MG63 (cell line): ENCODE measurements around the gene GPR84. TPM values are rescaled to one million over a fixed set of nuclear protein-coding genes. Genes with fewer than 3 reads are reported as not detected.
"Not testable (repeated sequence)": the region's sequence is repeated elsewhere in the genome, so short reads cannot be mapped to it uniquely, and the experiment has no call there.

ENCODE experiments used
- DNase-seq: peaks from one replicate; pipeline ENCODE4 v3.0.0-alpha.2; 2020
- H3K27me3 ChIP-seq: fragments of 250-450 bp; sonication (Bioruptor Pico); 2 replicates; pipeline ENCODE4 v1.5.1; 2020; ENCODE audit warnings: mild to moderate bottlenecking, moderate library complexity
- H3K36me3 ChIP-seq: fragments of 250-450 bp; sonication (Bioruptor Pico); 2 replicates; pipeline ENCODE4 v1.5.1; 2020; ENCODE audit warnings: mild to moderate bottlenecking, moderate library complexity
- H3K4me3 ChIP-seq: fragments of 250-450 bp; sonication (Bioruptor Pico); 2 replicates; pipeline ENCODE4 v1.5.1; 2020; ENCODE audit warnings: mild to moderate bottlenecking, moderate library complexity
- H3K9me3 ChIP-seq: fragments of 250-450 bp; sonication (Bioruptor Pico); 2 replicates; pipeline ENCODE4 v1.5.1; 2020; ENCODE audit warnings: mild to moderate bottlenecking, moderate library complexity
- total RNA-seq: library from RNA; depleted of rRNA; stranded (reverse); fragments of >200 nt; shearing (Covaris generic); gene quantifications from 2 replicates; pipeline ENCODE4 v1.2.3, GENCODE V29; 2014; ENCODE audit warnings: low replicate concordance

Gene GPR84
- total RNA-seq, 1 experiment from 2014 or later: not detected

DNA sequence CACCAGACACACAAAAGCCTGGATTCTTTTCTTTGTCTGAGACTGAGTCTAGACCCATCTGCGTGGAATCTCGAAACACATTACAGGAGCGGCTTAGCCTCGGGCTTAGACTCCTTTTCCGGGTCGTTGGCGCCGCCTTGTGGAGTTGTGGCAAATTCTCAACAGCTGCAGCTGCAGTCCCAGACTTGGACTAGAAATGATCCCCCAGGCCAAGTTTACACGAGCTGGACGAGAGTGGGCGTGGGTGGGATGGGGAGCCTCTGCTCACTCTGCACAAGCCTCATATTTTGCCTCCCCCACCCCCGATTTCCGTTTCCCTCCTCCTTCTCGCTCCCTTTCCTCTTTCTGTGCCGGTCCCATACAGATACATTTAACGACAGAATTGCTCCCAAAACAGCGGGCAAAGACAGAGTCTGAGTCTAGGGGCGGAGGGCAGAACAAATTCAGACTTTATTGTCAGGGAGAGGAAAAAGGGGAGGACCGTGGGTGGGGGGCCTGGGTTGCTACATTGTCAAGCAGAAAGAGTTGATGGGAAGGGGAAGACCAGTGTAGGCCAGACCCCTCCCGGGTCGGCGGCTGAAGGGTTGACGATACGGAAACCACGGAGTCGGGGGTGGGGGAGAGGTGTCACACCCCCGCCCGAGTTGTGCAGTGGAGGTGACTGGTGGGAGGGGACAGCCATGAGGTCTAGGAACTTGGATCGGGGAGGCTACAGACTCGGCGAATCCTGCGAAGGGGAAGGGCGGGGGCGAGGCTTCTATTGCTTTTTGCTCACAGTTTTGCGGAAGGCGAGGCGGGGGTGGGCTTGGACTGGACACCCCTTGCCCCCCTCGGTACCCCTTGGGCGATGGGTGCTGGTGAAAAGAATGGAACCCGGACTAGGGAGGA, 4.7 kb upstream of the GPR84 start:
- peak; percentile 84 for DNase-seq
- Histone ChIP-seq H3K27me3 (no peaks in the 10 kb centered on the region), H3K4me3 (no peak overlapping the region), H3K36me3 (0 out of 2 replicates have a peak, but pooled peaks cover 2% of the 10 kb centered on the region), H3K9me3 (no peaks in the 10 kb centered on the region)

- Histone ChIP-seq H3K36me3 (0 out of 2 replicates have a peak, but pooled peaks cover 2% of the 10 kb centered on the region), H3K9me3 (no peaks in the 10 kb centered on the region), H3K27me3 (no peaks in the 10 kb centered on the region), H3K4me3 (no peak overlapping the region)
- no peak for DNase-seq
Observed at GRCh38 chr12:54368025-54368708, 3.9 kb upstream of the GPR84 start.

GRCh38 chr12:54363618-54364017, 668 bp downstream of the GPR84 start:
- Histone ChIP-seq H3K36me3 (no peaks in the 10 kb centered on the region), H3K27me3 (no peaks in the 10 kb centered on the region), H3K9me3 (no peaks in the 10 kb centered on the region), H3K4me3 (no peak overlapping the region)
- DNase-seq: no peak

DNA sequence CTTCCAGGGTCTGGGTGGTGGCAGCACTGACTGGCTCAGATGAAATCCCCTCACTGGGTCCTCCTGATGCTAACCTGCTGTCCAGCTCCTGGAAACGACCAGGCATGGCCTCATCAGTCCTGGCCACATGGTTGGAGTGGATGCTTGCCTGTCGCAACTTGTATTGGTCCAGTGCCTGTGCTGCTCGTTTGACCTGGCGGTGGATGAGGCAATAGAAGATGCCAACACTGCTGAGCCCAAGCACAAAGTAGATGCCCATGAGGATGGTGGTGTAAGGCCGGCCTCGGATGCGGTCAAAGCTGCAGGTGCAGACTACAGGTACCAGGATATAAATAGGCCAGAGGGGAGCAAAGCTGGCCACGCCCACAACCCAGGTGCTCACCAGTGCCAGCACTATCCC, 1.2 kb downstream of the GPR84 start:
- no peaks in the 10 kb centered on the region for H3K9me3 ChIP-seq
- H3K36me3 ChIP-seq: no peaks in the 10 kb centered on the region
- no peaks in the 10 kb centered on the region for H3K27me3 ChIP-seq
- DNase-seq: no peak
- H3K4me3 ChIP-seq: no peak overlapping the region

- peak; percentile 39 for DNase-seq
- H3K36me3 ChIP-seq: no peaks in the 10 kb centered on the region
- H3K27me3 ChIP-seq: no peaks in the 10 kb centered on the region
- no peaks in the 10 kb centered on the region for H3K9me3 ChIP-seq
- H3K4me3 ChIP-seq: no peak overlapping the region
Observed at GRCh38 chr12:54360717-54361456, 3.4 kb downstream of the GPR84 start.

DNA sequence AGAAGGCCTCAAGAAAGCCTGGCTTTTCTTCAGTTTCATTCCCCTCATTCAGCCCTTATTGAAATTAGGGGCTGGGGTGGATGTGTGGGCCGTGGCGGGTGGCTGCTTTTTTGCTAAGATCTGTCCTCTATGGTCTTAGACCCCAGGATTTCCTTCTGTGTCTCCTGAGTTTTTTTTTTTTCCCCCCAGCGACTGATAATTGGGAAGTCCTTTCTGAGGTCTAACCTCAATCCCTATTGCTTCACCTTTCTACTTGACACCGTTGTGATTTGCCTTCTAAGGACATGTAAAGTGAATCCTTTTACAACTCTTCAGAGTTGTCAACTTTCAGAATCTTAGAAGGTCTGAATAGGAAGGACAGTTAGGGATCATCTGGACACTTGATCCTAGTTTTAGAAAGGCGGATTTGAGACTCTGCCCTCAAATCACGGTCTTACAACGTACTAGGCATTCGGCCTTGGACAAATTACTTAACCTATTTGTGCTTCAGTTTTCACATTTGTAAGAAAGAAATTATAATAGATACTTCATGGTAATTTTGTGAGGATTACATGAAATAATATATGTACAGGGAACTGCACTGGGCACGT, 4.4 kb downstream of the GPR84 start:
- Histone ChIP-seq H3K9me3 (no peaks in the 10 kb centered on the region), H3K27me3 (no peaks in the 10 kb centered on the region), H3K4me3 (peak overlapping the region; percentile 53), H3K36me3 (no peaks in the 10 kb centered on the region)
- DNase-seq: no peak

- Histone ChIP-seq H3K9me3 (no peaks in the 10 kb centered on the region), H3K4me3 (peak overlapping the region; percentile 53), H3K36me3 (no peaks in the 10 kb centered on the region), H3K27me3 (no peaks in the 10 kb centered on the region)
- DNase-seq: peak; percentile 97
Observed at GRCh38 chr12:54358945-54359761, 5.1 kb downstream of the GPR84 start.

DNA sequence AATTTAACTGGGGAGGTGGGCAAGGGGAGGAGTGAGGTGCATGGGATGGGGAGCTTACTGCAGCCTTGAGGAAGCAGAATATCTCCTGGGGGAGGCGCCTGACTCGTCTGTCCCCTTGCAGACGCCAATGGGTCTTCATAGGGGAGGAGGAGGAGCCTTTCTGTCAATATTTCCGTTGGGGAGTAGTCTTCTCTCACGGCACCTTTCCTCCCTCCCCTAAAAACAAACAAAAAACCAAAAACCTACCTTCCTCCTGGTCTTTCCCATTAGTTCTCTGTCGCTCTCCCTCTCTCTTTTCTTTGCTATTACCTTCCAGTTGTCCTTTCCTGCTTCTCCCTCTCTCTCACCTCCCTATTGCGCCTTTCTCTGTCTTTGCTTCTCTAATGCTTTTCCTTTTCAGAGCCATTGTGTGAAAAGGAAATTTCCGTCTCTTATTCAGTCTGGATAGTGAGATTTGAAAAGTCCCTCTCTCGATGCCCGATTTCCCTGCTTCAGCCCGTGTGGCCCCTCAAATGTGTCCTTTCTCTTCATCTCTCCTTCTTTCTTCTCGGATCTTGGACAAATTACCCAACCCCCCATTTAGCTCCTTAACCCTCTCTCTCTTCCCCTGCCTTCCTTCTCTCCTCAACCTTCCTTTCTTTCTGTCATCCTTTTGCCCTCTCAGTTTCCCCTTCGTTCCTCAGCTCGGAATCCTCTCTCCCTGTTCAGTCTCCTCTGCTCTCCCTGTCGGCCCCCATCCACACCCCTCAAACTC, 5.9 kb downstream of the GPR84 start:
- no peaks in the 10 kb centered on the region for H3K36me3 ChIP-seq
- no peaks in the 10 kb centered on the region for H3K9me3 ChIP-seq
- no peaks in the 10 kb centered on the region for H3K27me3 ChIP-seq
- H3K4me3 ChIP-seq: peak overlapping the region; percentile 53
- DNase-seq: no peak

DNA sequence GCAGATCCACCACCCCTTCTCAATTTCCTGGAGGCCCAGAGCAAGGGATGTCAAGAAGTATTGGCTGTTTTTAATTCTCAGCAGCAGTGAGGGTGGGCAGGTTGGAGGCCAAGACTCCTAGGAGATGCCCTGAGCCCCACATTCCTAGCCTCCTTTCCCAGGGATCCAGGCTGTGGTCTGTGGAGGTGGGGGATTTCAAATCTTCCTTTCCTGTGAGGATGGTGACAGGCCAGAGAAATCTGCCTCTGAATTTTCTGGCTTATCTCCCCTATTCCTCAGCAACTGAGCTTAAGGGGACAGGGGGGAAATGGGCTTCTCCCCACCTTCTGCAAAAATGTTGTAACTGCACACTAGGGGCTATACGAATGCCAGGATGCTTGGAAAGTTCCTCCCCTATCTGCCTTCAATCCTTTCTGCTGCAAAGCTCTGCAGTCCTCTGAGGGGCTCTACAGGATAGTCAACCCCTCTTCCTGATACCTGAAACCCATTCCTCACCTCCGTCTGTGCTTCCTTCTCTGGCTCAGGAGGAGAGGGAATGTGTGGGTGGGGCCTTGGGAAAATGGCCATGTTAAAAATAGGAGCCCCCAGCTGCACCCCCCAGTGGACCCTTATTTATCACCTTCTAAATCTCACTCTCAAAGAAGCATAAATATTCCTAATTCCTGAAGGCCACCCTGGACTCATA, 6.6 kb downstream of the GPR84 start:
- no peaks in the 10 kb centered on the region for H3K27me3 ChIP-seq
- no peaks in the 10 kb centered on the region for H3K9me3 ChIP-seq
- H3K4me3 ChIP-seq: no peak overlapping the region
- H3K36me3 ChIP-seq: peaks cover 3% of the 10 kb centered on the region
- no peak for DNase-seq

DNA sequence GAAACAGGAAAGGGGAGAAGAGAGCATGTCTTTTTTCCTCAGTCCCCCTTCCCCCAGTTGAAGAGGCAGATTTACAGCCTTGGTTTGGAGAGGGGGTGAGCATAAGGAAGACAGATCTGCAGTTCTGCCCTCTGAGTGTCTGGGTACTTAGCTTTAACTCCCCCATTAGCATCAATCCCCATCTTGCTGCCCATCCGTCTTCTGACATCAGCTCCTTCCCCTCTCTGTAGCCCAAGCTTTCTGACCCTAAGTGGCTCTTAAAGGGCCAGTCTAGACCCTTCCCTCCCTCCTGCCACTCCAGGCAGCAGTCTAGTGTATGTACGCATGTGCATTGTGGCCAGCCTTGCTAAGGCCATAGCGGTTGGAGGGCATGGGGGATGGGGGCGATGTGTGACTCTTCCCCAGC, 7.3 kb downstream of the GPR84 start:
- Histone ChIP-seq H3K9me3 (no peaks in the 10 kb centered on the region), H3K36me3 (peaks cover 10% of the 10 kb centered on the region), H3K27me3 (no peaks in the 10 kb centered on the region), H3K4me3 (no peak overlapping the region)
- no peak for DNase-seq

DNA sequence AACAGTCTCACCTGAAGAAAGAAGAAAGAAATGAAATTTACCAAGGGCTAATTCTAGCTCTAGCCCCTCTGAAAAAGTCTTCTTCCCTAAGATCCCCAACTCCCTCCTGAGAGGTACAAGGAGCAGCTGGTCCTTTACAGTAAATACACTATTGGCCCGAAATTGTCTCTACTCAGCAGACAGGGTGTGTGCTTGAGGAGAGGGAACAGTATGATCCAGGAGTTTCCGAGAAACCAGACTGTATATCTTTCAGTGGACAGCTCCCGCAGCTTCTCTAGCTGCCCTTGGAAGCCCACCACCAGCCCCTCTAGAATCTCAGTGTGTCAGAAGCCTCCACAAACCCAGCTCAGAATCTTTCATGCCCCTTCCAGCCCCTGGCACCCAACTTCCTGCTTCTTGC, 8.1 kb downstream of the GPR84 start:
- no peak for DNase-seq
- H3K4me3 ChIP-seq: no peak overlapping the region
- H3K27me3 ChIP-seq: no peaks in the 10 kb centered on the region
- H3K9me3 ChIP-seq: no peaks in the 10 kb centered on the region
- peaks cover 17% of the 10 kb centered on the region for H3K36me3 ChIP-seq

DNA sequence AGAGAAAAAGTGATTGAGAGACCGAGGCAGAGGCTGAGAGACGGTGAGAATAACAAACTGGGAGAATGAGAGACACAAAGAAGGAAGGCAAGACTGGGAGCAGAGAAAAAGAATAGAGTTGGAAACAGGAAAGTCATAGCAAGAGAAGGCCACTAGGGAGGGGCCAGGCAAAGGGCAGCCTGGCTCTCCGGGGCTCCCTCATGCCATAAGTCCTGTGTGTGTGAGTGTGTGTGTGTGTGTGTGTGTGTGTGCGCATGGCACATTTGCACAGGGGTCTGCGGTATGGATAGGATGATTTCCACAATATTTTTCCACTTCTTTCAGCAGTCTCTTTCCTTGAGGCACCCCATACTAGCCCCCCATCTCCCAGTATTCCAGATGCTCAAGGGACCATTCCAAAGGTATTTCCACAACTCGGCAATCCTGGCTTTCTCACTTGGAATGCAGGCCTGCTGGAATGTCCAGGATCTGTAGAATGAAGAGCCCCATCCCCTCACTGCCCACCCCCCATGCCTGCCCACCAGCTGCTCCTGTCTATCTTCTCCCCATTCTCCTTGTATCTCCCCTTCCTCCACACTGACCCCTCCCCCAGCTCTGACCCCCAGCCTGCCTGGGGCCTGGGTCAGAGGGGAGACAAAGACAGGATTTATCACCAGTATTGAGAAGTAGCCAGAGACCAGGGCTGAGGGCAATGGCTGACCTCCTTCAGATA, 9.0 kb downstream of the GPR84 start:
- no peaks in the 10 kb centered on the region for H3K27me3 ChIP-seq
- peaks cover 27% of the 10 kb centered on the region for H3K36me3 ChIP-seq
- H3K9me3 ChIP-seq: no peaks in the 10 kb centered on the region
- H3K4me3 ChIP-seq: no peak overlapping the region
- DNase-seq: no peak

- not testable (repeated sequence) for H3K4me3 ChIP-seq, H3K27me3 ChIP-seq, H3K9me3 ChIP-seq, DNase-seq
- H3K36me3 ChIP-seq: peaks cover 36% of the 10 kb centered on the region
Observed at GRCh38 chr12:54354271-54354670, 10.0 kb downstream of the GPR84 start.
